NCI-H2227 treated with DMSO at 0.1 percent for 48 hours (cell line): ENCODE results near the gene EWSR1.

ENCODE experiments used
- DNase-seq: peaks from one replicate; lab custom pipeline; 2025; lab: John Stamatoyannopoulos, UW

Gene EWSR1

GRCh38 chr22:29251265-29251664 lies 16.8 kb upstream of the EWSR1 start:
- no peak for DNase-seq

GRCh38 chr22:29251981-29252911 lies 15.8 kb upstream of the EWSR1 start:
- DNase-seq = no peak

GRCh38 chr22:29253561-29254285 lies 14.3 kb upstream of the EWSR1 start:
- no peak for DNase-seq

- no peak for DNase-seq
Measured at GRCh38 chr22:29254286-29254660, 13.8 kb upstream of the EWSR1 start.

GRCh38 chr22:29255064-29255621 lies 12.9 kb upstream of the EWSR1 start:
- no peak for DNase-seq

GRCh38 chr22:29256606-29257325 lies 11.3 kb upstream of the EWSR1 start:
- DNase-seq = no peak

- DNase-seq = no peak
Measured at GRCh38 chr22:29257751-29258181, 10.3 kb upstream of the EWSR1 start.

GRCh38 chr22:29258407-29259252 lies 9.4 kb upstream of the EWSR1 start:
- no peak for DNase-seq

GRCh38 chr22:29259253-29259899 lies 8.7 kb upstream of the EWSR1 start:
- no peak for DNase-seq

GRCh38 chr22:29260031-29260560 lies 8.0 kb upstream of the EWSR1 start:
- DNase-seq = no peak

- no peak for DNase-seq
Measured at GRCh38 chr22:29260601-29261315, 7.3 kb upstream of the EWSR1 start.

- DNase-seq = no peak
Measured at GRCh38 chr22:29263791-29264276, 4.2 kb upstream of the EWSR1 start.

GRCh38 chr22:29265305-29265704 lies 2.8 kb upstream of the EWSR1 start:
- DNase-seq = no peak

GRCh38 chr22:29265929-29266328 lies 2.1 kb upstream of the EWSR1 start:
- no peak for DNase-seq

- no peak for DNase-seq
Measured at GRCh38 chr22:29266564-29267461, 1.3 kb upstream of the EWSR1 start.

- no peak for DNase-seq
Measured at GRCh38 chr22:29267462-29267857, 608 bp upstream of the EWSR1 start.

- no peak for DNase-seq
Measured at GRCh38 chr22:29268511-29269229, 602 bp downstream of the EWSR1 start.

GRCh38 chr22:29269230-29269604 lies 1.1 kb downstream of the EWSR1 start:
- DNase-seq = no peak
